Stimulated activated CD8-positive, alpha-beta memory T cell treated with anti-CD3 and anti-CD28 coated beads, Interleukin-15, amount 100 ng/mL, for 1 hour (primary cell): ENCODE data around the gene ZNF497.
A peak's percentile ranks its signal among the peaks of the same experiment; 100 is the strongest.
"Not testable (repeated sequence)": the region's sequence is repeated elsewhere in the genome, so short reads cannot be mapped to it uniquely, and the experiment has no call there.

Experiments
- DNase-seq: peaks from one replicate; pipeline ENCODE4 v3.0.0-alpha.2; 2020; ENCODE audit warnings: low read depth

ZNF497 gene

GRCh38 chr19:58394821-58395219, 32.3 kb upstream of the ZNF497 start:
- no peak for DNase-seq

GRCh38 chr19:58393725-58394033, 31.1 kb upstream of the ZNF497 start:
- DNase-seq = no peak

- no peak for DNase-seq
Observed at GRCh38 chr19:58392945-58393724, 30.6 kb upstream of the ZNF497 start.

GRCh38 chr19:58388175-58388526, 25.6 kb upstream of the ZNF497 start:
- DNase-seq = no peak

GRCh38 chr19:58387338-58388174, 25.0 kb upstream of the ZNF497 start:
- DNase-seq = no peak

GRCh38 chr19:58386576-58387337, 24.2 kb upstream of the ZNF497 start, which contains the start of gene RPS5:
RPS5 (plus strand) TSS chr19:58387269; CDS start chr19:58388138, 869 bp downstream.
- peak; percentile 92 for DNase-seq

GRCh38 chr19:58385891-58386575, 23.5 kb upstream of the ZNF497 start:
- DNase-seq = no peak

- DNase-seq = no peak
Observed at GRCh38 chr19:58385313-58385890, 22.9 kb upstream of the ZNF497 start.

GRCh38 chr19:58382997-58383603, 20.5 kb upstream of the ZNF497 start:
- DNase-seq = no peak

- DNase-seq = no peak
Observed at GRCh38 chr19:58381460-58382212, 19.1 kb upstream of the ZNF497 start.

- DNase-seq = peak; percentile 95
Observed at GRCh38 chr19:58380662-58381459, 18.3 kb upstream of the ZNF497 start, which contains the start of gene ZNF837. ZNF837 (minus strand) TSS chr19:58381030; CDS start chr19:58369332, 11,698 bp downstream.

- no peak for DNase-seq
Observed at GRCh38 chr19:58380037-58380661, 17.6 kb upstream of the ZNF497 start.

GRCh38 chr19:58379246-58379645, 16.7 kb upstream of the ZNF497 start:
- no peak for DNase-seq

GRCh38 chr19:58376724-58377123, 14.2 kb upstream of the ZNF497 start:
- not testable (repeated sequence) for DNase-seq

- no peak for DNase-seq
Observed at GRCh38 chr19:58374200-58374599, 11.6 kb upstream of the ZNF497 start.

GRCh38 chr19:58372311-58373133, 10.0 kb upstream of the ZNF497 start:
- DNase-seq = no peak

GRCh38 chr19:58368561-58369360, 6.2 kb upstream of the ZNF497 start:
- no peak for DNase-seq
